ENCODE measurements around the gene RIN2. TPM values are rescaled to one million over a fixed set of nuclear protein-coding genes. Genes with fewer than 3 reads are reported as not detected.

The RIN2 gene
- total and polyA plus RNA-seq, 4 donors = 3.4 to 16.6 (median 6.3) TPM

DNA sequence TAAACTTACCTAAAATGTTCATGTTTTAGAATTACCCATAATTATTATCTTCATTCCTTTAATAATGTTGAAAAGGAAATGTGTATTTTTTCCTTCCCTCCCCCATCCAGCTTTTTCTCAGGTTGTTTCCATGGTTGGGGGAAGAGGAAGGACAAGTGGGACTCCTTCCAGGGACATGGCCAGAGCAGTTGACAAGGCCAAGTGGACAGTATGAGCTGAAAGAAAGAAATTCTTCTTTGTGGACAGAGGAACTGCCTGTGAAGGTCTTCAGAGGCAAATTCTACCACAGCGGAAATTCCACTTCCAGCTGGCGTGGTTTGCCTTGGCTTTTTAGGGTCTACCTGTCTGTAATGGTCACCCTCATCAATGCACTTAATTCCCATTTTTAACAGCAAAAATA lies 33.8 kb downstream of the RIN2 start (continued):
- TF ChIP-seq, protein P1, sequence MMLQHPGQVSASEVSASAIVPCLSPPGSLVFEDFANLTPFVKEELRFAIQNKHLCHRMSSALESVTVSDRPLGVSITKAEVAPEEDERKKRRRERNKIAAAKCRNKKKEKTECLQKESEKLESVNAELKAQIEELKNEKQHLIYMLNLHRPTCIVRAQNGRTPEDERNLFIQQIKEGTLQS (IDR thresholded peaks at IDR 0.05) = no peak
- no peak for TF ChIP-seq FOXA1 (IDR thresholded peaks at IDR 0.05)
- TF ChIP-seq, protein P2, sequence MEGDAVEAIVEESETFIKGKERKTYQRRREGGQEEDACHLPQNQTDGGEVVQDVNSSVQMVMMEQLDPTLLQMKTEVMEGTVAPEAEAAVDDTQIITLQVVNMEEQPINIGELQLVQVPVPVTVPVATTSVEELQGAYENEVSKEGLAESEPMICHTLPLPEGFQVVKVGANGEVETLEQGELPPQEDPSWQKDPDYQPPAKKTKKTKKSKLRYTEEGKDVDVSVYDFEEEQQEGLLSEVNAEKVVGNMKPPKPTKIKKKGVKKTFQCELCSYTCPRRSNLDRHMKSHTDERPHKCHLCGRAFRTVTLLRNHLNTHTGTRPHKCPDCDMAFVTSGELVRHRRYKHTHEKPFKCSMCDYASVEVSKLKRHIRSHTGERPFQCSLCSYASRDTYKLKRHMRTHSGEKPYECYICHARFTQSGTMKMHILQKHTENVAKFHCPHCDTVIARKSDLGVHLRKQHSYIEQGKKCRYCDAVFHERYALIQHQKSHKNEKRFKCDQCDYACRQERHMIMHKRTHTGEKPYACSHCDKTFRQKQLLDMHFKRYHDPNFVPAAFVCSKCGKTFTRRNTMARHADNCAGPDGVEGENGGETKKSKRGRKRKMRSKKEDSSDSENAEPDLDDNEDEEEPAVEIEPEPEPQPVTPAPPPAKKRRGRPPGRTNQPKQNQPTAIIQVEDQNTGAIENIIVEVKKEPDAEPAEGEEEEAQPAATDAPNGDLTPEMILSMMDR (IDR thresholded peaks at IDR 0.05; ENCODE audit: low read depth, low read length, missing input control) = no peak

DNA sequence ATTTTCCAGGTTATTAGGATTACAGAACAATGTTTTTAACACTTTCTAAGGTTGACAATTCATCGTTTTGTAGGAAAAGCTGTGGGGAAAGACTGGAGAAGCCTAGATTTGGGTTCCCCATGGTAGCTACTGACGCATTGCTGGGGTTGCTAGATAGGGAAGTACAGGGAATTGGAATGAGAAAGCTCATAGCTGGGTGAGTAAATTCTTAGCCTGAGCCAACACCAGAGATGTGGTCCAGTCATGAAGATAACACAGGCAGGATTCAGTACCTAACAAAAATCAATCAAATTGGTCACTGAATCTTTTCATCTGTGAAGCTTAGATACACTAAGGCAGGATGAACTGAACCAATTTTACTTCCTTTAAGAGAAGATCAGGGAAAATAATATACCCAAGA lies 35.7 kb downstream of the RIN2 start:
- Histone ChIP-seq H3K4me1 (ENCODE audit: control insufficient read depth in 4 of 4, insufficient read depth in 4 of 4, low read length in 3 of 4) (peaks cover 0 to 1% (median 0%) of the 10 kb centered on the region in 4 donors), H3K36me3 (ENCODE audit: control insufficient read depth in 4 of 4, insufficient read depth in 3 of 4, low read depth in 1 of 4, low read length in 3 of 4) (no peaks in the 10 kb centered on the region), H3K27ac (ENCODE audit: low read depth in 1 of 2, low read length in 2 of 2) (no peak overlapping the region), H3K9me3 (ENCODE audit: control insufficient read depth in 4 of 4, low read length in 3 of 4) (no peaks in the 10 kb centered on the region), H3K27me3 (ENCODE audit: control insufficient read depth in 4 of 4, insufficient read depth in 4 of 4, low read length in 3 of 4) (no peaks in the 10 kb centered on the region), H3K4me3 (ENCODE audit: low read depth in 1 of 3, low read length in 3 of 3) (no peak overlapping the region), H3K9ac (ENCODE audit: low read depth in 1 of 2, low read length in 2 of 2) (no peak overlapping the region)
- WGBS = 95% methylated on average over 2 of the region's 2 CpGs
- TF ChIP-seq YY1 (IDR thresholded peaks at IDR 0.05) (no peak), TAF1 (conservative IDR thresholded peaks at IDR 0.05) (no peak), FOXA2 (IDR thresholded peaks at IDR 0.05) (no peak), JUND (IDR thresholded peaks at IDR 0.05) (no peak), RAD21 (IDR thresholded peaks at IDR 0.05) (no peak), EGR1 (IDR thresholded peaks at IDR 0.05; ENCODE audit: low read depth in 2 of 2) (no peak), FOXA1 (IDR thresholded peaks at IDR 0.05) (no peak), GABPA (IDR thresholded peaks at IDR 0.05 in 1 of 2, conservative IDR thresholded peaks at IDR 0.05 in 1 of 2) (no peak), HNF4A (conservative IDR thresholded peaks at IDR 0.05) (no peak), RXRA (IDR thresholded peaks at IDR 0.05) (no peak), NR2F2 (IDR thresholded peaks at IDR 0.05) (no peak), SP1 (IDR thresholded peaks at IDR 0.05) (no peak), HNF4G (IDR thresholded peaks at IDR 0.05) (no peak)
- TF ChIP-seq, protein P3, sequence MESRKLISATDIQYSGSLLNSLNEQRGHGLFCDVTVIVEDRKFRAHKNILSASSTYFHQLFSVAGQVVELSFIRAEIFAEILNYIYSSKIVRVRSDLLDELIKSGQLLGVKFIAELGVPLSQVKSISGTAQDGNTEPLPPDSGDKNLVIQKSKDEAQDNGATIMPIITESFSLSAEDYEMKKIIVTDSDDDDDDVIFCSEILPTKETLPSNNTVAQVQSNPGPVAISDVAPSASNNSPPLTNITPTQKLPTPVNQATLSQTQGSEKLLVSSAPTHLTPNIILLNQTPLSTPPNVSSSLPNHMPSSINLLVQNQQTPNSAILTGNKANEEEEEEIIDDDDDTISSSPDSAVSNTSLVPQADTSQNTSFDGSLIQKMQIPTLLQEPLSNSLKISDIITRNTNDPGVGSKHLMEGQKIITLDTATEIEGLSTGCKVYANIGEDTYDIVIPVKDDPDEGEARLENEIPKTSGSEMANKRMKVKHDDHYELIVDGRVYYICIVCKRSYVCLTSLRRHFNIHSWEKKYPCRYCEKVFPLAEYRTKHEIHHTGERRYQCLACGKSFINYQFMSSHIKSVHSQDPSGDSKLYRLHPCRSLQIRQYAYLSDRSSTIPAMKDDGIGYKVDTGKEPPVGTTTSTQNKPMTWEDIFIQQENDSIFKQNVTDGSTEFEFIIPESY (IDR thresholded peaks at IDR 0.05) = no peak
- TF ChIP-seq, protein P4, sequence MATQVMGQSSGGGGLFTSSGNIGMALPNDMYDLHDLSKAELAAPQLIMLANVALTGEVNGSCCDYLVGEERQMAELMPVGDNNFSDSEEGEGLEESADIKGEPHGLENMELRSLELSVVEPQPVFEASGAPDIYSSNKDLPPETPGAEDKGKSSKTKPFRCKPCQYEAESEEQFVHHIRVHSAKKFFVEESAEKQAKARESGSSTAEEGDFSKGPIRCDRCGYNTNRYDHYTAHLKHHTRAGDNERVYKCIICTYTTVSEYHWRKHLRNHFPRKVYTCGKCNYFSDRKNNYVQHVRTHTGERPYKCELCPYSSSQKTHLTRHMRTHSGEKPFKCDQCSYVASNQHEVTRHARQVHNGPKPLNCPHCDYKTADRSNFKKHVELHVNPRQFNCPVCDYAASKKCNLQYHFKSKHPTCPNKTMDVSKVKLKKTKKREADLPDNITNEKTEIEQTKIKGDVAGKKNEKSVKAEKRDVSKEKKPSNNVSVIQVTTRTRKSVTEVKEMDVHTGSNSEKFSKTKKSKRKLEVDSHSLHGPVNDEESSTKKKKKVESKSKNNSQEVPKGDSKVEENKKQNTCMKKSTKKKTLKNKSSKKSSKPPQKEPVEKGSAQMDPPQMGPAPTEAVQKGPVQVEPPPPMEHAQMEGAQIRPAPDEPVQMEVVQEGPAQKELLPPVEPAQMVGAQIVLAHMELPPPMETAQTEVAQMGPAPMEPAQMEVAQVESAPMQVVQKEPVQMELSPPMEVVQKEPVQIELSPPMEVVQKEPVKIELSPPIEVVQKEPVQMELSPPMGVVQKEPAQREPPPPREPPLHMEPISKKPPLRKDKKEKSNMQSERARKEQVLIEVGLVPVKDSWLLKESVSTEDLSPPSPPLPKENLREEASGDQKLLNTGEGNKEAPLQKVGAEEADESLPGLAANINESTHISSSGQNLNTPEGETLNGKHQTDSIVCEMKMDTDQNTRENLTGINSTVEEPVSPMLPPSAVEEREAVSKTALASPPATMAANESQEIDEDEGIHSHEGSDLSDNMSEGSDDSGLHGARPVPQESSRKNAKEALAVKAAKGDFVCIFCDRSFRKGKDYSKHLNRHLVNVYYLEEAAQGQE (IDR thresholded peaks at IDR 0.05) = no peak
- TF ChIP-seq, protein P1 (IDR thresholded peaks at IDR 0.05) = no peak
- TF ChIP-seq, protein P2 (IDR thresholded peaks at IDR 0.05; ENCODE audit: low read depth, low read length, missing input control) = no peak
- TF ChIP-seq, protein P5, sequence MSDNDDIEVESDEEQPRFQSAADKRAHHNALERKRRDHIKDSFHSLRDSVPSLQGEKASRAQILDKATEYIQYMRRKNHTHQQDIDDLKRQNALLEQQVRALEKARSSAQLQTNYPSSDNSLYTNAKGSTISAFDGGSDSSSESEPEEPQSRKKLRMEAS (IDR thresholded peaks at IDR 0.05) = no peak
- DNase-seq (ENCODE audit: low spot score) = no peak

Data from liver (tissue), 9 donors.